GM10248 (cell line): ENCODE results near the gene ZFHX2.

Experiments used
- CTCF ChIA-PET: fragments of 300-600 bp; sonication (Branson Sonifier 250); formaldehyde crosslinking; extraction: SDS; loops from one replicate; lab custom pipeline; 2021; ENCODE audit warnings: antibody characterized with exemption; lab: Yijun Ruan, JAX
- POLR2A ChIA-PET: fragments of 350-650 bp; sonication (Branson Sonifier 250); formaldehyde crosslinking; extraction: SDS; loops from one replicate; lab custom pipeline; 2020; ENCODE audit warnings: antibody characterized with exemption; lab: Yijun Ruan, JAX
- DNase-seq: peaks from one replicate; pipeline ENCODE4 v3.0.0; 2012; ENCODE audit errors: extremely low spot score
- TF ChIP-seq, protein P1 (sequence below): IDR thresholded peaks from 2 replicates; pipeline ENCODE4 v1.5.1; 2012; ENCODE audit warnings: mild to moderate bottlenecking, low read depth; ENCODE audit errors: extremely low read depth, missing control alignments, control extremely low read depth

Gene ZFHX2

DNA sequence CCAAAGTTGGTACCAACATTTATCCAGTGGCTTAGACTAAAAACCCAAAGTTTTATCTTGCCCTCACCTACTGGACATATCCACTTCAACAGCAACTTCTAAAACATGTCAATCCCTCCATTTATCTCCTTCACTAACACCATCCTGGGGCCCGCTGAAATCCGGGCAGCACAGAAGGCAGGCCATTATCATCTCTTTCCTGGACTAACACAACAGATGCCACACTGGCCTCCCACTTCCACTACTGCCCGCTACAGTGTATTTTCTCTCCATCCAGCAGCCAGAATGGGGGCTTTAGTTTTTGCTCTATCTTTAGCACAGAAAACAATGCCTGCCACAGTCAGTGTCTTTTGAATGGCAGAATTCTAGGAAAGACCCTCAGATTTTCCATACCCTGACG lies 15.6 kb downstream of the ZFHX2 start:
- DNase-seq, result no peak
- POLR2A ChIA-PET, result no interaction called here
- CTCF ChIA-PET, result interaction anchor here (1.3 to 7.8 kb wide), 2 partner anchors 12 to 59 kb away, joined by 3 to 59 read pairs; no protein-coding TSS in a partner anchor
- TF ChIP-seq, protein P1, sequence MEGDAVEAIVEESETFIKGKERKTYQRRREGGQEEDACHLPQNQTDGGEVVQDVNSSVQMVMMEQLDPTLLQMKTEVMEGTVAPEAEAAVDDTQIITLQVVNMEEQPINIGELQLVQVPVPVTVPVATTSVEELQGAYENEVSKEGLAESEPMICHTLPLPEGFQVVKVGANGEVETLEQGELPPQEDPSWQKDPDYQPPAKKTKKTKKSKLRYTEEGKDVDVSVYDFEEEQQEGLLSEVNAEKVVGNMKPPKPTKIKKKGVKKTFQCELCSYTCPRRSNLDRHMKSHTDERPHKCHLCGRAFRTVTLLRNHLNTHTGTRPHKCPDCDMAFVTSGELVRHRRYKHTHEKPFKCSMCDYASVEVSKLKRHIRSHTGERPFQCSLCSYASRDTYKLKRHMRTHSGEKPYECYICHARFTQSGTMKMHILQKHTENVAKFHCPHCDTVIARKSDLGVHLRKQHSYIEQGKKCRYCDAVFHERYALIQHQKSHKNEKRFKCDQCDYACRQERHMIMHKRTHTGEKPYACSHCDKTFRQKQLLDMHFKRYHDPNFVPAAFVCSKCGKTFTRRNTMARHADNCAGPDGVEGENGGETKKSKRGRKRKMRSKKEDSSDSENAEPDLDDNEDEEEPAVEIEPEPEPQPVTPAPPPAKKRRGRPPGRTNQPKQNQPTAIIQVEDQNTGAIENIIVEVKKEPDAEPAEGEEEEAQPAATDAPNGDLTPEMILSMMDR, result no peak

DNA sequence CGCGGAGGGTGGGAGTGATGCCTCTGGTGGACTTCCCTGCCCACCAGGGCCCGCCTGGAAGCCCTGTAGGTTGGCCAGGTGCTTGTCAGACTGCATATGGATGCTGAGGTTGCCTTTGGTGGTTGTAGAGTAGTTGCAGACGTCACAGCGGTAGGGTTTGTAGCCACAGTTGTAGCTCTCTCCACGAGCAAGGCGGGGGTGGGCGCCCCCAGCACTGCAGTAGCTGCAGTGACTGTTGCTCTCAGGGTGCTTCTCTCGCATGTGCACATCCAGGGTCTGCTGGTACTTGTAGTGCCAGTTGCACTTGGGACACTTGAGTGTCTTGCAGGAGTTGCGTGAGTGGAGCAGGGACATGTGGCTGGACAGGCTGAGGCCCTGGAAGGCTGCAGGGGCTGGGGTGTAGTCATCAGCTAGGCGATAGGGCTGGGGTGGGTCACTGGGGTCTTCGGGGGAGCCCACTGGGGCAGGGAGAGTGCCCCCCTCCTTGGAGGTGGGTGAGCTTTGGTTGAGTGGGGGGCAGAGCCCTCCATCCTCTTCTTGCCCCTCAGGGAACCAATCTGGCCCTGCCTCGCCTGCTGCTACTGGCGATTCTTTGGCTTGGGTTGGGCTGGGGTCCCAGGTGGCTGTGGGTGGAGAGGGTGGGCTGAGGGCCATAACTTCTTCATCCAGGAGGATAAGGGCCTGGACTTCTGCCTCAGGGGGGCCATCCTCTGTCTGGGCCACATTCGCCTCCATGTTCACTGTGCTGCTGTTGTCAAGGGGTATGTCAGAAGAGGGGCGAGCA lies 17.7 kb downstream of the ZFHX2 start:
- ChIA-PET POLR2A (no interaction called here), CTCF (interaction anchor here (1.2 to 1.5 kb wide), 4 partner anchors 8 to 55 kb away, joined by 3 to 6 read pairs (median 4); no protein-coding TSS in a partner anchor)
- TF ChIP-seq, protein P1, result no peak
- no peak for DNase-seq

DNA sequence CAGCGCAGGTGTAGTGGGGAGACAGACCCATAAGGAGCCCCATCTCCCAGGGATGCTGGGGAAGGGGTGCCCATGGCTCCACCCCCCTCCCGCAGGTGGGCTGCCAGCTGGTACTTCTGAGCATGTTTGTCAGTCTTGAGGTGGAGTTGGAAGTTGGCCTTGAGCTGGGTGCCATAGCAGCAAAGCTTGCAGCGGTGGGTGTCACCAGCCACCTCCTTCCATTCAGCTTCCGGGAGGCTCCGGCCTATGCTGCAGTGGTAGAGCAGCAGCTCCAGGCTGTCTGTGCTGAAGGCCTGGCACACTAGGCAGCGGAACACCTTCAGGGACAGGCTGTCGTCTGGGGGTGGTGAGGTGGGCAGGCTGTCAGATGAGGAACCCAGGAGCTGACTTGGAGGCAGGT lies 18.9 kb downstream of the ZFHX2 start:
- TF ChIP-seq, protein P1, result no peak
- no peak for DNase-seq
- CTCF ChIA-PET, result interaction anchor here (0.7 to 1.4 kb wide), 4 partner anchors 10 to 80 kb away, joined by 3 to 4 read pairs (median 3); no protein-coding TSS in a partner anchor
- POLR2A ChIA-PET, result no interaction called here

DNA sequence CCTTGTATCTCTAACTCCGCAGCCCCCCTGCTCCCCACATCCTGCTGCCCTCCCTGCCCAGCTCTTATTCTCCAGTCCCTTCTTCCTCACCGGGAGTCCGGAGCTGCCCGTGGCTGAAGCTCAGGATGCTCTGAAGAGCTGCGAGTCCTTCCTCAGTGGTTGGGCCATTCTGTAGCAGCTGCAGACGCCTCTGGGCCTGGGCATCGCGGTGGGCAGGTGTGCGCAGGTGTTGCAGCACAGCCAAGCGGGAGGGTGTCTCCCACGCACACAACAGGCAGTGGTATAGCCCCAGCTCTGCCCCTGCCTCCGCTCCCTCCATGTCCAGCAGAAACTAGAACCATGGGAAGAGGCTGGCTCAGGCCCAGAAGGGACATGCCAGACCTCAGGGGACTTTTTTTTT lies 20.2 kb downstream of the ZFHX2 start:
- TF ChIP-seq, protein P1, result no peak
- DNase-seq, result no peak
- POLR2A ChIA-PET, result no interaction called here
- CTCF ChIA-PET, result interaction anchor here (0.6 to 3.6 kb wide), 6 partner anchors 8 to 53 kb away, joined by 3 to 20 read pairs (median 4); no protein-coding TSS in a partner anchor

DNA sequence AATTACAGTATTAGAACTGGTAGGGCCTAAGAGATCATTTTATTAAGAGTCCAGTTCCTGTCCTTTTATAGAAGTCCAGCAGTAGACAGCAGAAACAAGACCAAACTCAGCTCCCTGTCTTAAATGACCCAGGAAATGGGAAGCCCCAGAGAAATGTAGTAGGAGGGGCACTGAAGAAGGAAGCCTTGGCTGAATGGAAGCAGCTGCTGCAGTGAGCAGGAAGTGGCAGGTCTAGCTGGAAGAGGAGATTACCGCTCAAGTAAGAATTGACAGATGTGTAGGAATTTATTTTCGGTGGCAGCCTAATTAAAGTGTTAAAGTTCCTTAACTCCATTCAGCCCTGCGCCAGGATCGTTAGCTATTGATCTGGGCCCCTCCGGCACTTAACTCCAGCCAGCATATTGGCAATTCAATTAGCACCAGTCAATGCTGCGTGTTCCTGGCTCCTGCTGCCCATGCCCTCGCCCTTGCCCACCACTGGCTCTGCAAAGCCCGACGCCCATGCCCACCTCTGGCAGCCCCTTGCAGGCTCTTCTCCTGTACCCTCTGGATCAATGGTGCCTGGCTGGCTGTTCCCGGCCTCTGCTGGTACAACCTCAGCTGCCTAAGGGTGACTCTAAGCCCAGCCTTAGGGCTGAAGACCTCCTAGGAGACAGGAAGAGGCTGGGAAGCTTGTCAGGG lies 21.1 kb downstream of the ZFHX2 start:
- POLR2A ChIA-PET, result no interaction called here
- CTCF ChIA-PET, result interaction anchor here (0.6 to 3.6 kb wide), 8 partner anchors 9 to 58 kb away, joined by 3 to 20 read pairs (median 4); no protein-coding TSS in a partner anchor
- no peak for DNase-seq
- TF ChIP-seq, protein P1, result no peak

DNA sequence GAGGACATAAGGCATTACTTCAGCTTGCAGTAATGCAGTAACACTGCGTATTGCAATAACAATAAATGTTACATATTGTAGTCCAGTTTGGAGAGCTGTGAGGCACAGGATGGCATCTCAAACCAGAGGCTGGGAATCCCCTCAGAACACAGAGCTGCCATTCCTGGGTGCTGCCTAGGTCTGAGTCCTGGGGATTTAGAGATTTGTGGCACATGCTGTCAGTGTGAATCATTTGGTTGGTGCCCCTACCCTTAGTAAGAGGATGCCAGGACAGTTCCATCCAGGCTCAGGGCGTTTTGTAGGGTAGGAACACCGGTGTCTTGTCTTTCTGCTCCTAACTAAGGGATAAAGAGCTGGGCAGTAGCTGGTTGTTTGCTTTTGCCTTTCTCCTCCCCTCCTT lies 22.5 kb downstream of the ZFHX2 start:
- CTCF ChIA-PET, result interaction anchor here (1.0 to 3.6 kb wide), 6 partner anchors 11 to 49 kb away, joined by 3 to 20 read pairs (median 4); no protein-coding TSS in a partner anchor
- DNase-seq, result no peak
- POLR2A ChIA-PET, result no interaction called here
- TF ChIP-seq, protein P1, result no peak
